GM21447 (cell line): ENCODE data around the gene MAGEB4.
A peak's percentile ranks its signal among the peaks of the same experiment; 100 is the strongest.
"Not testable (repeated sequence)": the region's sequence is repeated elsewhere in the genome, so short reads cannot be mapped to it uniquely, and the experiment has no call there.

Source experiments
- ATAC-seq: cut with Tn5 transposase; IDR thresholded peaks from one replicate; pipeline ENCODE4 v1.9.1; 2021; ENCODE audit not compliant: unreplicated experiment

Gene MAGEB4

GRCh38 chrX:30241724-30242415 is at the start of gene MAGEB4:
TSS of gene MAGEB4 (plus strand) at chrX:30242000. CDS start at chrX:30242136, 136 bp downstream.
- no peak for ATAC-seq

GRCh38 chrX:30193910-30194309 is 47.9 kb upstream of the MAGEB4 start:
- ATAC-seq: not testable (repeated sequence)

- no peak for ATAC-seq
Observed at GRCh38 chrX:30196322-30196721, 45.5 kb upstream of the MAGEB4 start.

GRCh38 chrX:30212172-30212571 is 29.6 kb upstream of the MAGEB4 start:
- ATAC-seq: no peak

GRCh38 chrX:30215357-30215843 is 26.4 kb upstream of the MAGEB4 start, which contains the start of gene MAGEB2:
TSS of gene MAGEB2 (plus strand) at chrX:30215563. CDS start at chrX:30218581, 3,018 bp downstream.
- ATAC-seq: no peak

GRCh38 chrX:30217465-30217864 is 24.3 kb upstream of the MAGEB4 start:
- ATAC-seq: no peak

GRCh38 chrX:30219372-30219771 is 22.4 kb upstream of the MAGEB4 start:
- no peak for ATAC-seq

- ATAC-seq: no peak
Observed at GRCh38 chrX:30220661-30221060, 21.1 kb upstream of the MAGEB4 start.

- ATAC-seq: no peak
Observed at GRCh38 chrX:30224536-30224935, 17.3 kb upstream of the MAGEB4 start.

- no peak for ATAC-seq
Observed at GRCh38 chrX:30228526-30228925, 13.3 kb upstream of the MAGEB4 start.

- no peak for ATAC-seq
Observed at GRCh38 chrX:30230395-30230794, 11.4 kb upstream of the MAGEB4 start, which contains the start of gene MAGEB3. TSS of gene MAGEB3 (plus strand) at chrX:30230657. CDS start at chrX:30235925, 5,268 bp downstream.

- no peak for ATAC-seq
Observed at GRCh38 chrX:30246769-30247489, 5.1 kb downstream of the MAGEB4 start, which contains the start of gene MAGEB1. TSS of gene MAGEB1 (plus strand) at chrX:30247146. CDS start at chrX:30250494, 3,348 bp downstream.

GRCh38 chrX:30248854-30249253 is 7.1 kb downstream of the MAGEB4 start:
- peak; percentile 65 for ATAC-seq

- no peak for ATAC-seq
Observed at GRCh38 chrX:30253257-30253656, 11.5 kb downstream of the MAGEB4 start.

- no peak for ATAC-seq
Observed at GRCh38 chrX:30259927-30260326, 18.1 kb downstream of the MAGEB4 start.

- no peak for ATAC-seq
Observed at GRCh38 chrX:30261012-30261411, 19.2 kb downstream of the MAGEB4 start.

- ATAC-seq: no peak
Observed at GRCh38 chrX:30262763-30263162, 21.0 kb downstream of the MAGEB4 start.

- no peak for ATAC-seq
Observed at GRCh38 chrX:30270639-30271038, 28.8 kb downstream of the MAGEB4 start.

- no peak for ATAC-seq
Observed at GRCh38 chrX:30275498-30275897, 33.7 kb downstream of the MAGEB4 start.

GRCh38 chrX:30278365-30278764 is 36.6 kb downstream of the MAGEB4 start:
- ATAC-seq: no peak

GRCh38 chrX:30280428-30280827 is 38.6 kb downstream of the MAGEB4 start:
- ATAC-seq: no peak

- ATAC-seq: no peak
Observed at GRCh38 chrX:30282527-30282926, 40.7 kb downstream of the MAGEB4 start.
